Stimulated activated CD8-positive, alpha-beta memory T cell treated with anti-CD3 and anti-CD28 coated beads, Interleukin-4, amount 100 ng/mL, for 24 hours (primary cell): ENCODE data around the gene CEP112.

Experiments
- DNase-seq: peaks from one replicate; pipeline ENCODE4 v3.0.0-alpha.2; 2020; ENCODE audit warnings: low read depth

The CEP112 gene

GRCh38 chr17:65930140-65930730 is 261.7 kb downstream of the CEP112 start:
- DNase-seq = no peak

DNA sequence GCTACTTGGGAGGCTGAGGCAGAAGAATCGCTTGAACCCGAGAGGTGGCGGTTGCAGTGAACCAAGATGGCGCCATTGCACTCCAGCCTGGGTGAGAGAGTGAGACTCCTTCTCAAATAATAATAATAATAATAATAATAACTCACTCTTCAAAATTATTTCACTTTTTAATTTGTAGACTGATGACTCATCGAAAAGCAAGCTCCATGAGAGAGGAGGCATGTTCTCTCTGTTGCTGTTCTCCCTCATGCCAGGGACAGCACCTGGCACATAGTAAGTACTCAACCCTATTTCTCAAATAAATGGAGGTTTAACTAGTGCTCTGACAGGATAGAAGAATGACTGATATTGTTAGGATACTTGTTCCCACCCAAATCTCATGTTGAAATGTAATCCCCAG is 265.3 kb downstream of the CEP112 start:
- no peak for DNase-seq

DNA sequence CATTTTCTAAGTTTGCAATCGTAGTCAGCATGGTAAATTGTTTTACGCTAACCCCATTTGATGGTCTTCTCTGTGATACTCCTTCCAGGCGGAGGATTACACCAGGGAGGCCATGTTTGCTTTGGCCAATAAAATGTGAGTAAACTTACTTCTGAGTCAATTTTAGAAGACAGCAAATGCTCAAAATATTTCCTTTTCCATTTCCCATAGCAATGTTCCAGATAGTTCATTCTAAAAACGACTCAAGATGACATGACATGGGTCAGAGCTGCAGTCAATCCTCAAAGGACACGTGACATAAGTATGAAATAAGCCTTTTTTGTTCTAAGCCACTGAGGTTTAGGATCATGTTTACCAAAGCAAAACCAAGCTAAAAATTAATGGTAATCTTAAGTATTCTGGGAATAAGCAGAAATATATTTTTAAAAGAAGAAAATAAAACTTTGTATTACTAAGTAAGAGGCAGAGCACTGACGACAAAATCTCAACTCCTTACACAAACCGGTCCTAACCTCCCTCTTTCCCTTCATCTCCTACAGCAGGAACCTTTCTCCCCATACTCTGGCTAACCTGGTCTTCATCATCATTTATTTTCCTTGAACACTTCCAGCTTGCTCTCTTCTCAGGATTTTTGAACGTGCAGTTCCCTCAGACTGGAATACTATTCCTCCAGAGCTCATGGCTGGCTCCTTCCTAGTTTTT is 266.2 kb downstream of the CEP112 start:
- no peak for DNase-seq

GRCh38 chr17:65920996-65921395 is 270.9 kb downstream of the CEP112 start:
- DNase-seq = no peak

DNA sequence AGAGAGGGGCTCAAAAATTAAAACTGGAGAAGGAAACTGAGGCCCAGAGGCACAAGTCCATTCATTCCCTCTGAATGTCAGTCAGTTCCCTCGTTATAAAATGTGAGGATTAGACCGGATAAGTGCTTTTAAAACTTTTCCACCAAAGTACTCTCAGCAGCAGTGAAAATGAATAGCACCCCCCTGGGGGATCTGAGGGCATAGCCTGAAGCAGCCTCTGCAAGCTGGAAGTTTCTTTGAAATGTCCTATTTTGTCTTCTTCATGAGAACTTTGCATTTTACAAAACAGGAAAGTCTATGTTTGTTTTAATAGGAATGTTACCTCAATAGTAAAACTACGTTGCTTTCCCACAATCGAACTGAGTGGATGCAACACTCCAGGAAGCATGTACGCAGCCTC is 273.0 kb downstream of the CEP112 start:
- DNase-seq = no peak

DNA sequence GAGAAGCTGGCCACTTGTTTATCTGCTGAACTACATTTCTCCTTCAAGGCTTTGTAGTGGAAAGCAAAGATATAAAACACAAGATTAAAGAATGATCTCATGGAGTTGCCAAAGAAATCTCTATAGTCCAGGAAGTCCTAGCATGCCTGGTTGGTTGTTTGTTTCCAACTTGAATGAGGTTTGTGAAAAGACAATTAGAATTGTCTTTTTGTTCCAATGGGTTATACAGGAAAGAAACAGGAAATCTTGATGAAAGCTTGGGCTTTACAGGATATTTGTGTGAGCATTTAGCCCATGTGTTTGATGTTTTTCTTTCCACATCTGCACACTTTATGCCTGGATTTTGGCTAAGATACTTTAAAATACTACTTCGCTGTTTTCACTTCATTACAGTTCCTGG is 273.4 kb downstream of the CEP112 start:
- no peak for DNase-seq

GRCh38 chr17:65917560-65917959 is 274.4 kb downstream of the CEP112 start:
- no peak for DNase-seq

- DNase-seq = no peak
These were observed 275.5 kb downstream of the CEP112 start for GRCh38 chr17:65916425-65916824.

DNA sequence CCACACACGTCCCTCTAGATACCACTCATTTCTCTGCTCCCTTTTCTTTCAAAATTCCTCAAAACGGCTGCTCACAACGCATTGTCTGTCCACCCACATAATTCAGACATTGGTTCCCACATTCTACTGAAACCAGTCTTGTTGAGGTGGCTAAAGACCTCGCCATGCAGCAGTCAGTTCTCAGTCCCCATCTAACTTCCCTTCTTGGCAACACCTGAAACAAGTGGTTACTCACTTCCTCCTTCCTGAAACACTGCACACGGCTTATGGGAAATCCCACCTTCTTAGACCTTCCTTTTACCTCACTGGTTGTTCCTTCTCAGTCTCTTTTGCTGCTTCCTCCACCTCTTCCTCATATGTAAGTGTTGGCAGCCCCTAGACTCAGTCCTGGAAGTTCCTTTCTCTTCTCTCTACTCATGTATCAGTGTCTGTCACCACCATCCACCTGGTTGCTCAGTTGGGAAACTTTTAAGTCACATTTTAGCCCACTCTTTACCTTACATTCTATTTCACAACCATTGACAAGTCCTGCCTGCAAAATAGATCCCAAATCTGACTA is 277.1 kb downstream of the CEP112 start:
- no peak for DNase-seq

DNA sequence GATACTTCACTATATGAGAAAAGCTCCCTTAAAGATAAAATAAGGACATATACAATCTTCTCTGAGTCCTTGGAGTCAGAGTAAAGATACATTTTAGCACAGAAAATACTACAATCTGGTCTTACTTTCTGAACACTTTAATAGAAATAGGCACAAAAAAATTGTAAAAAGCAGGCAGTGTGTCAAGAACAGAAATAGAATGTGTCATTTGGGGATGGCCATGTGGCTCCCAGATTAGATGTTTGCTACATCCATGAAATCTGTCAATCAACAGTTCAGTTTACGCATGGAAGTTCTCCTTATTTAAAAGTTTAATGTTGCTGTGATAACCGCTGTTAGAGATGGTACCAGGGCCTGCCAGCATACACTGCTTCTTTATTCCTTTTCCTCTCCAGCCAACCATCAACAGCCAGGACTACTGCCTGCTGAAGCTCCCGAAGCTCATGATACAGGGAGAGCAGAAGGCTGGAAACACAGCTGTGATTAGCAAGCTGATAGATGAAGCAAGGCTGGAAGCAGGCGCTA is 278.5 kb downstream of the CEP112 start:
- no peak for DNase-seq

DNA sequence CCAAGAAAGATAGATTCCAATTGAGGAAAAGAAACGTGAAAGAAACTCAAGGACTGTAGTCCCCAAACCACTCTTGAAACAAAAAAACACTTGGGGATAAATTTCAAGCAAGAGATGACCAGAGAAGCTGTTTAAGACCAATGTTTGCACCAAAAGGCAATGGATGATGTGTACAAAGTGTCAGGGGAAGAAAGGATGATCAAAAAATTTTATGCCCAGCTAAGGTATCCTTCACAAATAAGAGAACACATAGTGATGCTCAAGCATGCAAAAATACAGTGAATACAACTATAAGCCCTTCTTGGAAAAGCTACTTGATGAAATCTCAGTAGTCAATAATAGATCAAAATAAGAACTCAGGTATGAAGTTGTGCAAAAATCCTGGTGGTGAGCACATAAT is 281.1 kb downstream of the CEP112 start:
- DNase-seq = no peak

- DNase-seq = no peak
These were observed 289.0 kb downstream of the CEP112 start for GRCh38 chr17:65902831-65903522.

DNA sequence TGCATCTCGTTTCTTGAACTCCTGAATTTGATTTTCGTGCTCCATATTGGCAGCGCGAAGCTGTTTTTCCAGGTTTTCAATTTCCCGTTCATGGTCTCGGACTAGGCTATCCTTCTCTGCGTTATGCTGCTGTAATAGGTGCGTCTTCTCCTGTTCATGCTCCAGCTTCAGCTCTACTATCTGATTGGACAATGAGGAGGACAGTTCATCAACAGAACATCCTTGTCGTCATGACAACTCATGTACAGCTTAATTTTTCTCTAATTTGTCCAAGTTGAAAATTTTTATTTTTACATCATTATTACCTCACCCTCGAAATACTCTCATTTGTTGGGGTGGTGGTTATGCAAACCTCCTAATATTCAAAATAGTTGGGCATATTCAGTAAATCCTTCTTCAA is 289.8 kb downstream of the CEP112 start:
- no peak for DNase-seq

DNA sequence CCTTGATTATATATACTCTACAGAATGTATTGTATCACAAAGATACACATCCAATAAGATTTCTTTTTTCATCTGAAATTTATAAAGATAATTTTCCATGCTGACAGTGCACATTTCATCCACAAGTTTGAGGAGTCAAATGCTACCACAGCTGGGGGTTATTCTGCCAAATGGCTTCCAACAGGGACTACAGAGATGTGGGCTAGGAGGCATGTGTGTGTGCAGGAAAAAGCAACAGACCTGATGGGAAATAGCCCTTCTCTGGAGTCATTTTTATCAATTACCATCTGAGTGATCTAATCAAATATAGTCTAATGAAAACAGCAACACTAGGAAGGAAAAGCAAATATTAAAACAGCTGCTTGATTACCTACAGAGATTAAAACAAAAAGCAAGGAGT is 290.5 kb downstream of the CEP112 start:
- DNase-seq = no peak

DNA sequence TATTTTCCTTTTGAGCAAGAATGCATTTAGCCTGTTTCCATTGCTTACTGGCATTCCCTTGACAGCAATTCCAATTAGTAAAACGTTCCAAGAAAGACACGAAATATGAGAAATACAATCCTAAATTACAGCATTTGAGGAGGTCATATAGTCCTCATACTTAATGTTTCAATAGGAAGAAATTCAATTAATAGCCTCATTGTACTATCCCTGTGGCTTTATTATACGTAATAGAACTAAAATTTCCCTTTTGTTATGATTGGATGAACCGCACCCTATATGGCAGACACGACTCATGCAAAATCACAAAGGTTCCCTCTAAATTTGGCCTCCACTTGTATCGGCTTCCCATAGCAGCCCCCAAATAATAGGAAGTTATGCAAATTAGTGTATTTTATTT is 291.7 kb downstream of the CEP112 start:
- no peak for DNase-seq

- DNase-seq = no peak
These were observed 293.3 kb downstream of the CEP112 start for GRCh38 chr17:65898651-65899050.

- no peak for DNase-seq
These were observed 295.0 kb downstream of the CEP112 start for GRCh38 chr17:65896889-65897288.

DNA sequence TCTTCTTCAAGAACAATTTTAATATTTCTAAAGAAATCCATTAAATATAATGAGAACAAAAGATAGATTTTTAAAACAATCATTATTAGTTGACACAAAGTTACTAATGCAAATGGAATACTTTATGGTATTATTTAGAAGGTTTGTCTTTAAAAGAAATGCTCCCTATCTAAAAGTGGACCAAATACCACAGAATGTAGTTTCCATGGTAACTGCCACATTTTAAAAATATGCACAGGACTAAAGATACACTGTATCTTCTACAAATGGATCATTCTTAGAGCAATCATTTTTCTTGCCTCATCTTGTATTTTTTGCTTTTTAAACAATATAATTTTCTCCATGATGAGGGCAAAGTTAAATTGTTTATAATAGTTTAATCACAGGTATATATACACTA is 296.0 kb downstream of the CEP112 start:
- no peak for DNase-seq

- no peak for DNase-seq
These were observed 298.1 kb downstream of the CEP112 start for GRCh38 chr17:65893692-65894279.

DNA sequence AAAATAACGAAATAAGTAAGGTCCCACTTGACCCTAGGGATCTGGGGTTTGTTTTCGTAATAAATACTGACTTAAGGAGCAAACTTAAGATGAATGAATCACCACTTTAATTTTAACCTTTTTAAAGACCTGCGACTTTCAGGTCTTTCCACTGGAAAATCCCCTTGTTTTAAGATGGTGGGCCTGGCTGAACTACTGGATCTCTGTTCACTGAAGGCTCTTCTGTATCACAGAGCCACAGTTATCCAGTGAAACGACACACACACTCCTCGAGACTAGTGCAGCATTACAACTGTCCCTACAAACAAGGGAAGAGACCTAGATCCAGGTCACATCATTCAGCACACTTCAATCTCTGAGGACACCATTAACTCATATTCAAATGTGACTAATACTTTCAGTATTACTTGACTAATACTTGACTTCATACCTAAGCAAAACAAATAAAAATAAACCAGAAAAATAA is 299.0 kb downstream of the CEP112 start:
- no peak for DNase-seq

- no peak for DNase-seq
These were observed 300.6 kb downstream of the CEP112 start for GRCh38 chr17:65891231-65891735.

DNA sequence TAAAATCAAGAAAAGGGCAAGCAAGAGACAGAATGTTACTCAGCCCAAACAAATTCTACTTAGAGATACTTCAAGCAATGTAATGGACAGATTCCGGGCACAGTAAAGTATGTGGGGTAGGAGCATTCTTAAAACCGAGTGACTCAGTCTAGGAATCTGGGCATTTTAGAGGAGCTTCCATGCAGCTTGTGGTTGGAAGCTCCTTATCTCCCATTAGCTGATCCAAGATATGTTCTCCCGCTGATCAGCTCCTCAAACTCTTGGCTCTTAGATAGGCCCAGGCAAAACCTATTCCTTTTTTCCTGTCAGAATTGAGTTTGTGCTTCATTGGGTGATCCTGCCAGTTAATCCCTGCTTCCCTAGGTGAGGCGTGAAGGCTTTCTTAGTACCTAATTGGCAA is 303.3 kb downstream of the CEP112 start:
- no peak for DNase-seq
